GM06990 (cell line): ENCODE measurements around the gene FBXO34.

ENCODE experiments used
- DNase-seq: peaks from one replicate; pipeline ENCODE4 v3.0.0-alpha.2; 2011; ENCODE audit not compliant: insufficient read length; ENCODE audit errors: extremely low read depth
- H3K27me3 ChIP-seq: replicated peaks from 2 replicates; pipeline ENCODE4 v1.6.0; 2011; ENCODE audit warnings: low read length; ENCODE audit not compliant: control insufficient read depth, insufficient read depth
- H3K36me3 ChIP-seq: 2 replicates; pipeline ENCODE4 v1.5.1; 2011; ENCODE audit warnings: low read length; ENCODE audit not compliant: control insufficient read depth, insufficient read depth
- H3K4me3 ChIP-seq: replicated peaks from 2 replicates; pipeline ENCODE4 v1.5.1; 2011; ENCODE audit warnings: low read depth, mild to moderate bottlenecking, control low read depth, low read length
- CTCF ChIP-seq: IDR thresholded peaks from 2 replicates; pipeline ENCODE4 v1.5.1; 2011; ENCODE audit warnings: low read length, control low read depth, mild to moderate bottlenecking, inconsistent platforms; ENCODE audit not compliant: insufficient read depth, poor library complexity, severe bottlenecking

FBXO34 gene

GRCh38 chr14:55324812-55325211 is 53.6 kb downstream of the FBXO34 start:
- Histone ChIP-seq H3K27me3 (no peaks in the 10 kb centered on the region), H3K4me3 (no peak overlapping the region), H3K36me3 (no peaks in the 10 kb centered on the region)
- DNase-seq: no peak
- TF ChIP-seq CTCF: no peak

GRCh38 chr14:55327179-55327578 is 56.0 kb downstream of the FBXO34 start:
- peak; percentile 50 for DNase-seq
- TF ChIP-seq CTCF: no peak

GRCh38 chr14:55328317-55328716 is 57.1 kb downstream of the FBXO34 start:
- Histone ChIP-seq H3K36me3 (no peaks in the 10 kb centered on the region), H3K27me3 (no peaks in the 10 kb centered on the region), H3K4me3 (no peak overlapping the region)
- DNase-seq: no peak
- TF ChIP-seq CTCF: no peak

More at GRCh38 chr14:55327179-55327578, 56.0 kb downstream of the FBXO34 start:
- Histone ChIP-seq H3K27me3 (no peaks in the 10 kb centered on the region), H3K4me3 (no peak overlapping the region), H3K36me3 (no peaks in the 10 kb centered on the region)

GRCh38 chr14:55329999-55330710 is 58.9 kb downstream of the FBXO34 start:
- TF ChIP-seq CTCF: no peak
- no peak for DNase-seq
- H3K27me3 ChIP-seq: no peaks in the 10 kb centered on the region

GRCh38 chr14:55332654-55333570 is 61.7 kb downstream of the FBXO34 start:
- H3K27me3 ChIP-seq: no peaks in the 10 kb centered on the region
- TF ChIP-seq CTCF: no peak
- H3K36me3 ChIP-seq: no peaks in the 10 kb centered on the region
- H3K4me3 ChIP-seq: peak overlapping the region; percentile 8
- no peak for DNase-seq

More at GRCh38 chr14:55329999-55330710, 58.9 kb downstream of the FBXO34 start:
- H3K36me3 ChIP-seq: no peaks in the 10 kb centered on the region
- H3K4me3 ChIP-seq: no peak overlapping the region
